Mammary epithelial cell (primary cell): ENCODE results near the gene PDE7B.

ENCODE experiments used
- CTCF ChIP-seq, 2 donors: IDR thresholded peaks in 1 of 2; conservative IDR thresholded peaks in 1 of 2; 2 replicates each; pipeline ENCODE4 v1.5.1; 2011 to 2012; ENCODE audit warnings: inconsistent platforms in 2 of 2, low read length in 2 of 2, mild to moderate bottlenecking in 2 of 2, control low read depth in 1 of 2, low read depth in 1 of 2; ENCODE audit not compliant: insufficient read depth in 1 of 2; ENCODE audit errors: extremely low read depth in 1 of 2
- EZH2 ChIP-seq: IDR thresholded peaks from 2 replicates; pipeline ENCODE4 v1.6.1; 2012; ENCODE audit warnings: low read length, inconsistent platforms, borderline replicate concordance

- no peak for TF ChIP-seq CTCF (conservative IDR thresholded peaks at IDR 0.05 in 1 of 2, IDR thresholded peaks at IDR 0.05 in 1 of 2; ENCODE audit: extremely low read depth in 1 of 2, insufficient read depth in 1 of 2, low read depth in 1 of 2, low read length in 2 of 2)
- no peak for TF ChIP-seq EZH2
Observed at GRCh38 chr6:136022224-136022874, 170.8 kb downstream of the PDE7B start.
